Stimulated activated CD4-positive, alpha-beta T cell treated with anti-CD3 and anti-CD28 coated beads, TNF-alpha, amount 100 ng/mL, for 1 hour (primary cell): ENCODE results near the gene NFIC.

Experiments used
- DNase-seq, 3 donors: peaks; one replicate each; pipeline ENCODE4 v3.0.0-alpha.2; 2020; ENCODE audit warnings: low read depth in 3 of 3, low spot score in 1 of 3

NFIC gene

GRCh38 chr19:3464587-3465235 is 98.3 kb downstream of the NFIC start:
- DNase-seq: no peak

GRCh38 chr19:3465552-3465951 is 99.2 kb downstream of the NFIC start:
- DNase-seq: no peak

GRCh38 chr19:3466635-3467034 is 100.3 kb downstream of the NFIC start:
- no peak for DNase-seq

GRCh38 chr19:3467437-3468198 is 101.2 kb downstream of the NFIC start:
- no peak for DNase-seq

GRCh38 chr19:3468211-3468610 is 101.8 kb downstream of the NFIC start:
- DNase-seq: no peak

GRCh38 chr19:3469638-3470499 is 103.5 kb downstream of the NFIC start:
- no peak for DNase-seq

GRCh38 chr19:3470500-3471128 is 104.2 kb downstream of the NFIC start:
- DNase-seq: no peak

- DNase-seq: peak in 1 of 3 donors; percentile 44
Measured at GRCh38 chr19:3471954-3472655, 105.7 kb downstream of the NFIC start.

- DNase-seq: no peak
Measured at GRCh38 chr19:3474010-3474409, 107.6 kb downstream of the NFIC start.

GRCh38 chr19:3474614-3475013 is 108.2 kb downstream of the NFIC start:
- DNase-seq: no peak

GRCh38 chr19:3475449-3475848 is 109.1 kb downstream of the NFIC start:
- no peak for DNase-seq

GRCh38 chr19:3476830-3477229 is 110.4 kb downstream of the NFIC start:
- no peak for DNase-seq

GRCh38 chr19:3477506-3477905 is 111.1 kb downstream of the NFIC start:
- no peak for DNase-seq

- no peak for DNase-seq
Measured at GRCh38 chr19:3477951-3478350, 111.6 kb downstream of the NFIC start.

- DNase-seq: no peak
Measured at GRCh38 chr19:3478409-3479176, 112.2 kb downstream of the NFIC start.

- DNase-seq: no peak
Measured at GRCh38 chr19:3479177-3479833, 112.9 kb downstream of the NFIC start.

GRCh38 chr19:3479834-3480215 is 113.4 kb downstream of the NFIC start:
- DNase-seq: no peak

- DNase-seq: no peak
Measured at GRCh38 chr19:3480383-3481091, 114.2 kb downstream of the NFIC start, which contains the start of gene SMIM24. Gene SMIM24, minus strand, starts transcription at chr19:3480525. Its CDS starts 62 bp downstream, at chr19:3480463.
